AG04450 (cell line): ENCODE measurements around the gene DOK6. TPM values are rescaled to one million over a fixed set of nuclear protein-coding genes. Genes with fewer than 3 reads are reported as not detected.
"Not testable (repeated sequence)": the region's sequence is repeated elsewhere in the genome, so short reads cannot be mapped to it uniquely, and the experiment has no call there.

ENCODE experiments used
- CTCF ChIA-PET: fragments of 300-600, 350-600 bp; formaldehyde crosslinking; extraction: SDS; loops from one replicate; lab custom pipeline; 2022; ENCODE audit warnings: antibody characterized with exemption, inconsistent platforms; lab: Charles Lee
- POLR2A ChIA-PET: fragments of 350-600 bp; formaldehyde crosslinking; extraction: SDS; loops from one replicate; lab custom pipeline; 2021; ENCODE audit warnings: antibody characterized with exemption, inconsistent platforms; lab: Yijun Ruan, JAX
- DNase-seq: peaks from one replicate; pipeline ENCODE4 v3.0.0-alpha.2; 2011; ENCODE audit warnings: low read depth, low spot score
- H3K27ac ChIP-seq: one replicate; pipeline ENCODE4 v1.5.1; 2012; ENCODE audit warnings: low read depth, low read length, control low read depth
- H3K27me3 ChIP-seq: one replicate; pipeline ENCODE4 v1.6.0; 2012; ENCODE audit warnings: low read length; ENCODE audit not compliant: control insufficient read depth, insufficient read depth
- H3K4me3 ChIP-seq: 2 replicates; pipeline ENCODE4 v1.5.1; 2011; ENCODE audit warnings: mild to moderate bottlenecking, low read depth, low read length, control low read depth
- H3K9me3 ChIP-seq: 2 replicates; pipeline ENCODE4 v1.5.1; 2012; ENCODE audit warnings: low read length; ENCODE audit not compliant: control insufficient read depth, insufficient read depth
- polyA minus RNA-seq: library from RNA; depleted of rRNA, polyadenylated mRNA; stranded (reverse); fragments of >200 nt; gene quantifications from 2 replicates; pipeline ENCODE4 v1.2.3, GENCODE V29; 2011; rRNA and poly(A)+ RNA removed
- polyA plus RNA-seq: library from polyadenylated mRNA; depleted of rRNA; stranded (reverse); fragments of >200 nt; gene quantifications from 2 replicates; pipeline ENCODE4 v1.2.3, GENCODE V29; 2011; rRNA removed
- TF ChIP-seq, protein P1 (sequence below): IDR thresholded peaks from 2 replicates; pipeline ENCODE4 v1.5.1; 2011; ENCODE audit warnings: low read depth, low read length, control low read depth, inconsistent platforms

The DOK6 gene
- polyA plus RNA-seq (0.16 and 0.36 TPM in 2 replicates), polyA minus RNA-seq (0.65 and 1.1 TPM in 2 replicates)

DNA sequence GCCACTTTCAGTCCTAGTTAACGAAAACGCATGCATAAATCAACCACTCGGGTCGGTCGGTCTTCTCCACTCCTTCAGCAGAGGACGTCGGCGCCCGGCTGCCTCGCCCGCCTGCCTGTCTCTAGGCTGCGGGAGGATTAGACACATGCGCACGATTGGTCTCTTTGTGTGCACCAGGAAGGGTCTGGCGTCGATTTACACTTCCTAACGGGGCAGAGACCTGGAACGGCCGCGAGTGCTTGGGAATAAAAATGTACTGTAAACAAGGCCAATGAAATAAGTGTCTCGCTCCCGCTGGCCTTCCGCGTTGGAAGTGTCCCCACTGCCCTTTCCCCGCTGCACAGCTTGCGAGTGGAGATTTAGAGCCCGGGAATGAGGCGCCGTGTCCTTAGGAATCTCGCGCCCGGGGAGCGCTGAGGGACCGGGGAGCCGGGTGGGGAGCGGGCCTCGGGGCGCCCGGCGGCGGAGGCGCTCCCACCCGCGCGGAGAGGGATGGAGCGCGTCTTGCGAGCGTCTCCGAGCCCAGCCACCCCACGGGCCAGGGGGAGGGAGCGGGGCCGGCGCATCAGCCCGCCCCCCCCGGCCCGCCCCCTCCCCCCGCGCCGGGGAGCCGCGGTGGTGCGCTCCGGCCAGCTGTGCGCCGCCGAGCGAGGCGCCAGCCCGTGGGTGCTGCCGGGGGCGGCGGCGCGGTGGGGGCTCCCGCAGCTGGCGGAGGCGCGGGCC lies at the start of gene DOK6:
Gene DOK6, plus strand, starts transcription at position 636 of the 723 bp plus-strand sequence.
- ChIA-PET CTCF (no interaction called here), POLR2A (no interaction called here)
- no peak within 1 kb of the TSS for H3K27ac ChIP-seq
- H3K9me3 ChIP-seq, result no peaks in the 10 kb centered on the region; the same call in 1 of the 2 replicates
- no peak for DNase-seq
- peak within 1 kb of the TSS; percentile 64 for H3K4me3 ChIP-seq
- peaks cover 20% of the 10 kb centered on the region for H3K27me3 ChIP-seq
- TF ChIP-seq, protein P1, sequence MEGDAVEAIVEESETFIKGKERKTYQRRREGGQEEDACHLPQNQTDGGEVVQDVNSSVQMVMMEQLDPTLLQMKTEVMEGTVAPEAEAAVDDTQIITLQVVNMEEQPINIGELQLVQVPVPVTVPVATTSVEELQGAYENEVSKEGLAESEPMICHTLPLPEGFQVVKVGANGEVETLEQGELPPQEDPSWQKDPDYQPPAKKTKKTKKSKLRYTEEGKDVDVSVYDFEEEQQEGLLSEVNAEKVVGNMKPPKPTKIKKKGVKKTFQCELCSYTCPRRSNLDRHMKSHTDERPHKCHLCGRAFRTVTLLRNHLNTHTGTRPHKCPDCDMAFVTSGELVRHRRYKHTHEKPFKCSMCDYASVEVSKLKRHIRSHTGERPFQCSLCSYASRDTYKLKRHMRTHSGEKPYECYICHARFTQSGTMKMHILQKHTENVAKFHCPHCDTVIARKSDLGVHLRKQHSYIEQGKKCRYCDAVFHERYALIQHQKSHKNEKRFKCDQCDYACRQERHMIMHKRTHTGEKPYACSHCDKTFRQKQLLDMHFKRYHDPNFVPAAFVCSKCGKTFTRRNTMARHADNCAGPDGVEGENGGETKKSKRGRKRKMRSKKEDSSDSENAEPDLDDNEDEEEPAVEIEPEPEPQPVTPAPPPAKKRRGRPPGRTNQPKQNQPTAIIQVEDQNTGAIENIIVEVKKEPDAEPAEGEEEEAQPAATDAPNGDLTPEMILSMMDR, result no peak

DNA sequence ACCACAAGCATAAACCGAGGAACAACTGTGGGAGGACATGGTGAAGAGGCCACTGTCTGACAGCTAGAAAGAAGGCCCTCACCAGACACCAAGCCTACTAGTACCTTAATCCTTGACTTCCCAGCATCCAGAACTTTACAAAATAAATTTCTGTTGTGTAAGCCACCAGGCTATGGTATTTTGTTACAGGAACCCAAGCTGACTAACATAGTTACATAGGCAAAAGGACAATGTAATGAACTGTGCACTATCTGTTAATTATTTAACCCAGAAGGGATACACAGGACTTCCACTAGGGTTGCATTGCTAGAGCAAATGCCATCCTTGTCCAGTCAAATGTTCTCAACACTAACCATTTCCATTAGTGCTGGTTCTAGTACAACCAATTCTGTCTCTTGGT lies 47.7 kb upstream of the DOK6 start:
- Histone ChIP-seq H3K27ac (no peak overlapping the region), H3K4me3 (no peak overlapping the region), H3K9me3 (no peaks in the 10 kb centered on the region), H3K27me3 (no peaks in the 10 kb centered on the region)
- ChIA-PET CTCF (no interaction called here), POLR2A (no interaction called here)
- DNase-seq, result no peak
- TF ChIP-seq, protein P1, result no peak

DNA sequence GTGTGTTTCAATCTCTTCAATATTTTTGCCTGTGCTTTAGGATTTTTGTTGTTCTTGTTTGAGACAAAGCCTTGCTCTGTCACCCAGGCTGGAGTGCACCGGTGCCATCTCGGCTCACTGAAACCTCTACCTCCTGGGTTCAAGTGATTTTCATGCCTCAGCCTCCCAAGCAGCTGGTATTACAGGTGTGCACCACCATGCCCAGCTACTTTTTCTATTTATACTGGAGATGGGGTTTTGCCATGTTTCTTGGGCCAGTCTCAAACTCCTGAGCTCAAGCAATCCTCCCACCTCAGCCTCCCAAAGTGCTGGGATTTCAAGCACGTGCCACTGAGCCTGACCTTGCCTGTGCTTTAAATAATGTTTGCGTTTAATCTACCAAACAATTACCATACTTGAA lies 43.1 kb upstream of the DOK6 start:
- Histone ChIP-seq H3K27ac (no peak overlapping the region), H3K4me3 (no peak overlapping the region), H3K9me3 (no peaks in the 10 kb centered on the region), H3K27me3 (no peaks in the 10 kb centered on the region)
- POLR2A ChIA-PET, result no interaction called here
- CTCF ChIA-PET, result no interaction called here
- TF ChIP-seq, protein P1, result no peak
- DNase-seq, result no peak

DNA sequence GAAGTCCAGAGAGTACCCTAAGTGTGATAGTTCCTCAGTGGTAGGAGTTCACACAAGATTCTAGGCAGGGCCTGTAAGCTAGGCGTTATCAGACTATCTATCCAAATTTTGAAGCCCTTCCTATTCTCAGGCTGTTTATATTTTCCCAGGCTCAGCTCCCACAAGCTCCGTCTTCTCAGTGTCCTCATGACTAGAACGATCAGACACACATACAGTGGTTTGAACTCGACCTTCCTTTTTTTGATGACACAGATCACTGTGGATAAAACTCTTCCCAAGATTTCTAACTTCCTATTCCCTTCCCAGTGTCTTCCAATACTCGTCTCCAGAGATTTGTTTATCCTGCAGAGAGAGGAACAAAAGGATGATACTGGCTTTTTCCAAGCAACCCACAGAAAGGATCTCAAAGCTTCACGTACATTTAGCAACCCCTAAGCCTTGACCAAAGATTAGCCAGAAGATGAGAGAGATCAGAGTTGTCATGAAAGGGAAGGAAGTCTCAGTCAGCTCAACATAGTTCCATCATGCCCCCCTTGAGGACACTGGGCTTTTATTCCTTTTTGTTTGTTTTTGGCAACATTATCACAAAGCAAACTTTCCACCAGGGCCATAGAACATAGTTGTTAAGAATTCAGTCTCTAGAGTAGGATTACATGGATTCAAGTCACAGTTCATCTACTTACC lies 42.3 kb upstream of the DOK6 start:
- ChIA-PET POLR2A (no interaction called here), CTCF (no interaction called here)
- no peak for DNase-seq
- no peaks in the 10 kb centered on the region for H3K27me3 ChIP-seq
- H3K27ac ChIP-seq, result no peak overlapping the region
- H3K9me3 ChIP-seq, result no peaks in the 10 kb centered on the region
- TF ChIP-seq, protein P1, result no peak
- H3K4me3 ChIP-seq, result no peak overlapping the region

DNA sequence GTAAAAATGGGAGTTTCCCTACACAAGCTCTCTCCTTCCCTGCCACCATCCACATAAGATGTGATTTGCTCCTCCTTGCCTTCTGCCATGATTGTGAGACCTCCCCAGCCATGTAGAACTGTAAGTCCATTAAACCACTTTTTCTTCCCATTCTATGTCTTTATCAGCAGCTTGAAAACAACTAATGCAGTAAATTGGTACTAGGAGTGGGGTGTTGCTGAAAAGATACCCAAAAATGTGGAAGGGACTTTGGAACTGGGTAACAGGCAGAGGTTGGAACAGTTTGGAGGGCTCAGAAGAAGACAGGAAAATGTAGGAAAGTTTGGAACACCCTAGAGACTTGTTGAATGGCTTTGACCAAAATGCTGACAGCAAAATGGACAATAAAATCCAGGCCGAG lies 40.9 kb upstream of the DOK6 start:
- H3K4me3 ChIP-seq, POLR2A ChIA-PET, H3K27ac ChIP-seq, H3K27me3 ChIP-seq, CTCF ChIA-PET, DNase-seq, H3K9me3 ChIP-seq: not testable (repeated sequence)
